GM19397 (cell line): ENCODE measurements around the gene SCNM1.

Experiments used
- ATAC-seq: cut with Tn5 transposase; IDR thresholded peaks from one replicate; pipeline ENCODE4 v1.9.1; 2021; ENCODE audit warnings: mild to moderate bottlenecking, moderate library complexity; ENCODE audit not compliant: unreplicated experiment

SCNM1 gene, protein sequence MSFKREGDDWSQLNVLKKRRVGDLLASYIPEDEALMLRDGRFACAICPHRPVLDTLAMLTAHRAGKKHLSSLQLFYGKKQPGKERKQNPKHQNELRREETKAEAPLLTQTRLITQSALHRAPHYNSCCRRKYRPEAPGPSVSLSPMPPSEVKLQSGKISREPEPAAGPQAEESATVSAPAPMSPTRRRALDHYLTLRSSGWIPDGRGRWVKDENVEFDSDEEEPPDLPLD

DNA sequence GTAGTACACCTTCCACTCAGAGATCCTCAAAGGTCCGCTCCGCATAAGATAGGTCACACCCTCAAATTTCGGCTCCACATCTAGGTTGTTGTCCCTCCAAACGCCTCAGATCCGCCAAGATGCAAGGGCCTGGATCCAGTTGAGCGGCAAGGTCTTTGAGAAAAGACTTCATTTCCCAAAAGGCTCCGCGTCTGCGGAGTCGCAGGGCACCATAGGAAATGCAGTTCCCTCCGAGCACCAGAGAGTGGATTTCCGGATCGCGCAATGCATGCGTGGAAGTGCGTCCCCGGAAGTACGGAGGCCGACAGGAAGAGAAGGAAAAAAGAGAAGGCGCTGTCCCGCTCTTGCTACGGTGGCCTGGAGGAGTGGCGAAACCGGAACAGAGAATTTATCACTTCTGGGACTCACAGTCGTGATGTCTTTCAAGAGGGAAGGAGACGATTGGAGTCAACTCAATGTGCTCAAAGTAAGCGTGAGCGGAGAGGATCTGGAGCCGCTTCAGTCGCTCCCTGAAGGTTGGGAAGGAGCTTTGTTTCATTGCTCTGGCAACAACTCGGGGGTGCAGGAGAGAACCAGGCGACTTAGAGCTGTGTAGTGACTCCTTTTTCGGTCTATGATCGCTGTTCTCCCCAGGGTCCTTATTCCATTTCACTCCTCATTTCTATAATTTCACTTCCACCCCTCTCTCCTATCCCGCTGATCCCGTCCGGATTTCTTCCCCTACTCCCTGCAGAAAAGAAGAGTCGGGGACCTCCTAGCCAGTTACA lies at the start of gene SCNM1, which contains the start of gene LYSMD1:
Gene SCNM1, plus strand, starts transcription at position 407 of the 767 bp plus-strand sequence. Its CDS starts 9 bp downstream, at position 416.
Gene LYSMD1, minus strand, starts transcription at position 165 of the 767 bp plus-strand sequence. CDS start 644 bp downstream, outside the sequence.
- peak; percentile 87 for ATAC-seq

DNA sequence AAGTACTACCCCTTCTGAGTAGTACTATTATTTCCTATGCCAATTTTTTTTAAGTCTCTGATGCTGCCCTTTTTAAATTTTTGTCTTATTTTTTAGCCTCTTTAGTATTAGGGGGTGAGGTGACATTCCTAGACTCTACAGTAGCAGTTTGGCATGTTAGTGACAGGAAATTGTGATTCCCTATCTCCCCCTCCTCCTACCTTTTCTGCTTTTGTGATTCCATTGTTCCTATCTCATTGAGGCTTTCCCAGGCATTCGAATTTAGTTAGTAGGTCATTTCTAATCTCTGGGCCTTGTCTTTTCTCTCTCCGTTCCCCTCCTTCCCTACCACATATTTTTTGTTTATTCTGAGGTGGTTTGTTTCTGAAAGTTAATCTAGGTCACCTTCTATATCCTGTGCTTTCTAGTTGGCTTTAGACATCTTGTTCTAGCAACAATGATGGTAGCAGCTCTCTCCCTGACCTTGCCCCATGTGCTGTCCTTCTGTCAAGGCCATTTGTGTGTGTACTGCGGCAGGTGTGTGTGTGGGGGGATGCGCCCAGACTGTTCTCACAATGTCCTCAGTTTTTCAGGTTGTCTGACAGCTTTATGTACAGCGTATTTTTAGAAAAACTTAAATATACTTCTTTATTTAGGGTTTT lies 41.1 kb upstream of the SCNM1 start:
- no peak for ATAC-seq

DNA sequence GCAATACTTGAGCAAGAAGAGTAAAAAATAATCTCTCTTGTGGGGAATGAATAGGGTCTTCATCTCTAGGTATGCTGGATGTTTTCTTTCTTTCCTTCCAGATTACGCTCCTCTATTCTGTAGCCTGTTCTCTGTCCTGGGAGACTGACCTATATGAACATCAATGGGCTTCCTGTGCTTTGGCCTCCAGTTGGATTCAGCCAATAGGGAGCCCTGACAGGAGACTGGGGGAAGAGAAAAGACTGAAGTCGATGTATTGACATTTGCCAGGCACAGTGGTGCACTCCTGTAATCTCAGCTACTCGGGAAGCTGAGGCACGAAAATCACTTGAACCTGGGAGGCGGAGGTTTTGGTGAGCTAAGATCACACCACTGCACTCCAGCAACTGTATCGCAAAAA lies 37.1 kb upstream of the SCNM1 start:
- ATAC-seq, result no peak

DNA sequence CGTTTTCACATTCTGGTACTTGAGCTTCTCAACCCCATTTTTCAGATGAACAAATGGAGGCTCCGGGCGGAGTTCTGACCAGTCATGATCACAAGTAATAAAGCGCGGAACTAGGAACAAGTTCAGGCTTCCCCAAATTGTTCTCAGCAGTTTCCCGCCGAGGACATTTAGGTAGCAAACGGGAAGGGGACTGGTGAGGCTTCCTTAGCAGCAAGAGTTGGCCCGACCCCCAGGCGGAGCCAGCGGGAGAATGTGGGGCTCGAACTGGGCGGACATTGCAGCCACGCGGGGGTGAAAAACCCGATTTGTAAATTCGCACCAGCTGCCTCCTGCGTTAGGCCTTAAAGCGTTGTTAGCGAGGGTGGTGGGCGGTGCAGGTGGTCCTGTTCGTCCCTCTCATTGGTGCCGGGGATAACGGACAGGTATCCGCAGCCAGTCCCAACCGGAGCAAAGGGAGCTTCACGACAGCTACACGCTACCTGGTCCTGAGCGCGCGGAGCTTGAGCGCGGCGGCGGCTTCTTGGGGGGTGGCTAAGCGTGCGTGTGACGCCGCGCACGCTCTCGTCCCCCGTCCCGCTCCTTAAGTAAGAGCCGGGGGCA lies 34.9 kb upstream of the SCNM1 start:
- peak; percentile 82 for ATAC-seq

DNA sequence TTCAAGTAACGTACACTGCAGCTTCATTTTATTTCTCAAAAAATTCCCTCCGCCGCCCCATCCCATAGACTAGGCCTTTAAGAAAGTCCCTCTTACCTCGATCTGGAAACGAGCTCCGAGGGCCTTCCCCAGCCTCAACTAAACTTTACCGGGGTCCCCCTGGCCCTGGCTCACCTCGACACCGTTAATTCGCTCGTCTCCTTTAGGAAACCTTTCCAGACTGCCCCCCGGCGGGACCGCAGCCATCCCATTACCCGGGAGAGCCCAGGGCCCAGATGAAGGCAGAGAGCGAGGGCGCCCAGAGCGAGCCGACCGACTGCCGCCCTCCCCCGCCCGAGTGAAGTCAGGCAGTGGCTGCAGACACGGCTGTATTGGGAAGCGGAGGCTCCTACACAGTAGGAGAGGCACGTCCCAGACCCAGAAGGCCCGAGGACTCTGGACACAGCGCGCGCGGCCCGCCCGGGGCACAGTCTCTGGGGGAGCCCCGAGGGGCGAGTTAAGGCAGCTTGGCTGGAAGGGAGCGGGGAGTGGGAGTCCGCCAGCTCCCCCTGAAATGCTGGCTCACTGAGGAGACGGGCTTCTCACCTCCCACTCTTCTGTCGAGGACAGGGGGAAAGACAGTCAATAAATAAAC lies 34.1 kb upstream of the SCNM1 start:
- ATAC-seq, result no peak

DNA sequence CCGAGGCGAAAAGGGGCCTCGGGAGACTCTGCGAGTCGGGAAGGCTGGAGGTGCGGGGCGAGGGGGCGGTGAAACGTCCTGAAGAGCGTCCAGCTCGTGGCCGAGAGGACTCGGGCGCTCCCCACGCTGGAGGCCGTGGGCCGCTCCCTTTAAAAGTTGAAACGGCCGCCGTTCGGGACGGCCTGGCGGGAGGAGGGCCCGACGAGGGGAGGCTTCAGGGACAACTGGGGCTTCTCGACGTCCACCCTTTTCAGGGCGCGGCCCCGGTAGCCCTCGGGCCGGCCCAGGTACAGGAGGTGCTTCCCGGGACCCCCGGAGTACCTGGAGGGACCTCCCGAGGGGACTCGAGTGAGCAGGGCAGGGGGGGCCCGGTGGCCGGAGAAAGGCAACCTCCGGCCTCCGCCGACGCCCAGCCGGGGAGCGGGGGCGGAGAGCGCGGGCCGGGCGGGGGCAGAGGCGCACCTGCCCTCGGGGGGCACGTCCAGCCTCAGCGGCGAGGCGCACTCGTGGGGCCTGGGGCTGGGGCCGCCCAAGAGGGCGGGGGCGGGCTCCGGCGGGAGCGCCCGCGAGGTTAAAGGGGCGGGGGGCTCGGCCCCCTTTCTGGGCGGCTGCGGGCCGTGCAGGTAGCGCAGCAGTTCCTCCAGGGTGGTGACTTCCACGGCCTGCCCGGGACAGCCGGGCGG lies 33.5 kb upstream of the SCNM1 start:
- ATAC-seq, result no peak

DNA sequence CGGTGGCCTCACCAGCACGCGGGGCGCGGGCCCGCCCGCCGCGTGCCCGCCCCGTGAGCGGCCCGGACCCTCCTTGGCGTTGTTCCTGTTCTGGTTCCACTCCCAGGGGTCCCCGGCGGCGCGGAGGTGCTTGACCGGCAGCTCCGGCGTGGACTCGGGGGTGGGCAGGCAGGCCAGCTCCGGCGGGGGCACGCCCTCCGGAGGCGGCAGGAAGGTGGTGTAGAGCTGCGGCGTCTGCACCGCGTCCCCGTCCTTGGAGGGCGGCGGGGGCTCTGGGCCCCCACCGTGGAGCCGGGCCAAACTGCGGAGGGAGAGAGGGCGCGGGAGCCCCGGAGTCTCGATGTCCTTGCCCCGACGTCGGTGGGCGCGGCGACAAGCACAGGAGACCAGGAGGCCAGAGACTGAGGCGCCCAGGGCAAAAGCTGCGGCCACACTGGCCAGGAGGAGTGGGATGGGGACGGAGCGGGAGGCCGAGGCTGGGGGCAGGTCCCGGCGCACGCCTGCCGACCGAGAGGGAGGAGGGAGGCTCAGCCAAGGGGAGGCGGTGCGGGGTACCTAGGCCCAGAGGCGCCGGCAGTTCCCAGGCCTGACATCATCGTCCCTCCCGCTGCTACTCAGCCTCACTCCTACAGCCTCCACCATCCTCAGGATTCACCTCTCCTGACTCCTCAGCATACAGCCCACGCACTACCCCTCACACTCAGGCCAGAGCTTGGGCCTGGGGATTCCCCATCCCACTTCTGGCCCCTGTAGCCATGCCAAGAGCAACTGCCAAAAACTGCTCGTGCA lies 32.7 kb upstream of the SCNM1 start:
- ATAC-seq, result no peak

DNA sequence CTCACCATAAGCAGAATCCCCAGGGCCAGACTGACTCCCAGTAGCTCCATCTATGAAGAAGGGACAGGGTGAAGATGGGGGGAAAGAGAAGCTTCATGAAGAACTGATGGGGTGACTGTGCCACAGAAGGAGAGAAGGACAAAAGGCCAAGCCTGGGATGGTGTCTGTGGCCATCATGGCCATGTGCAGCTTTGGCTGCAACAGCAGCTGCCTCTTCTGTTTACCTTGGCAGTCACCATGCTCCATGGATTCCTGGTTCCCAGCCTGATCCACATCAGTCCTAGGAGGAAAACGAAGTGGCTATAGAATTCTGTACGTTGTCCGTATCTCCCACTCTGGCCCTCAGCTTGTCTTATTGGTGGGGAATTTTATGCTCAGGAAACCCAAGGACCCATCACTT lies 31.5 kb upstream of the SCNM1 start:
- ATAC-seq, result no peak

DNA sequence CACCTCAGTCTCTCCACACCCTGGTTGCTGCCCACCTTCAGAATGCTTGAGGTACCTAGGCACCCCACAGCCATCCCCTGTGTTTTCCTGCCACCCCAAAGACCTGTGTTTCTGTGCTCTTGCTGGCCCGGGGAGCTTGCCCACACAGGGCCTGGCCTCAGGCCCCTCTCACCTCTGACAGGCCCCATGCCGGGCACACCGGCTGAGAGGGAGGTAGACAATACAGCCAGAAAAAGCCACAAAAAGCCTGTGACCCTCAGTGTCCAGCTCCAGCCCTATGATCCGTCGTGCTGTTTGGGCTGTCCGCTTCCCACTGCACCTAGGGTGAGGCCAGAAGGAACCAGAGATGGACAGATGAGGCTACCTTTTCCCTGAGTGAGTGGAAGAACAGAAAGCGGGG lies 31.0 kb upstream of the SCNM1 start:
- ATAC-seq, result no peak

DNA sequence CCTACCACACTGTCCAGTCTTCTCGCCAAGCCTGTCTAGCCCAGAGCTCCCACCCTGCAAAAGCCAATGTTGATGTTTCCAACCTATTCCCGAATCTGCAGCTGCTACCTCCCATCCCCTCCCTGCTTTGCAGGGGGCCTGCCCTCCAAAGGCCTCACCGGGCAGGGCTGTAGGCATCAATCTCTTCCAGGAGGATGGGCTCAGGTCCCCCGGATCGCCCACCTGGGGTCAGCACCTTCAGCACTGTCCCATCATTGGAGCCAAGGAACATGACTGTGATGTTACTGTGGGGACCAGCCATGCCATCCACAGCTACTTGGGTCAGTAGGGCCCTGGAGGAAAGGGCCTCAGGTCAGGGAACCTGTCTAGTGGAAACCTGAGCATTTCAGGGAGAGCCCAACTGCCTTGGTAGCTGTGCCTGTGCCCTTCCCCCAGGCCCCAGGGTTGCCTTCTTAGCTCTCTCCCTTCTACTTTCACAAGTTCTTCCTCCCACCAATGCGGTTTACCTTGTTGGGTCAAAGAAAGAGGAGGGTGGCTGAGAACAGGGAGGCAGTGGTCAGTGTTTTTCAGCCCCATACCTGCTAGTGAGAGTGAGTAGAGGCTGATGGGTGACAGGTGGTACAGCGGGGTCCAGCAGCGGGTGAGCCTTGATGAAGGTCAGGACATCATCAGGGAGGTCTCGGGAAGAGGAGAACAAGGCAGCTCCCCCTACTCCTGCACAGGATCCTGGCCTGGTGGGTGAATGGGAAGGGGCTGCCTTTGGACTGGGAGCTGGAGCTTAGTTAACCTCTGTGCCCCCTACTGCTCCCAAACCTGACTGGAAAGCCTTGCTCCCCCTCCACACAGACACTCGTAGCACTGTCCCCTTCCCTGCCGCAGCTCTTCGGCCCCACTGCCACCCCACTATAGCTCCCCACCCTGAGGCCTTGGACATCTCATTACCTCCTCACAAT lies 30.2 kb upstream of the SCNM1 start:
- no peak for ATAC-seq

DNA sequence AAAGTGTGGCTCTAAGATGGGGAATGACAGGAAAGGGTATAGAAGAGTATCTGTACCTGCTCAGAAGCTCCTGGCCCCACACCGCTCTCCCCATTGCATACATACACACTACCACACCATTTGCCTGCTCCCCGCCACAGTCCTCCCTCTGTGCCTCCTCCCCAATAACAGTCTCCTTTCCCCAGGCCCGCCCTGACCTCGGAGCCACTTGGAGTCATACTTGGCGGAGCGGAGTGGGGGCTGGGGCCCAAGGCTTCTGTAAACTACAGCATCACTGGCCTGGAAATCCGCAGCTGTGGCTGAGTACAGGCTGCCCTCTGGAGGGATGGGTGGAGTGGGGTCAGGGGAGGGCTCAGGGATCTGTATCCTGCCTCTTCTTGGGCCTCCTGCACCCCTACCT lies 28.2 kb upstream of the SCNM1 start:
- no peak for ATAC-seq

DNA sequence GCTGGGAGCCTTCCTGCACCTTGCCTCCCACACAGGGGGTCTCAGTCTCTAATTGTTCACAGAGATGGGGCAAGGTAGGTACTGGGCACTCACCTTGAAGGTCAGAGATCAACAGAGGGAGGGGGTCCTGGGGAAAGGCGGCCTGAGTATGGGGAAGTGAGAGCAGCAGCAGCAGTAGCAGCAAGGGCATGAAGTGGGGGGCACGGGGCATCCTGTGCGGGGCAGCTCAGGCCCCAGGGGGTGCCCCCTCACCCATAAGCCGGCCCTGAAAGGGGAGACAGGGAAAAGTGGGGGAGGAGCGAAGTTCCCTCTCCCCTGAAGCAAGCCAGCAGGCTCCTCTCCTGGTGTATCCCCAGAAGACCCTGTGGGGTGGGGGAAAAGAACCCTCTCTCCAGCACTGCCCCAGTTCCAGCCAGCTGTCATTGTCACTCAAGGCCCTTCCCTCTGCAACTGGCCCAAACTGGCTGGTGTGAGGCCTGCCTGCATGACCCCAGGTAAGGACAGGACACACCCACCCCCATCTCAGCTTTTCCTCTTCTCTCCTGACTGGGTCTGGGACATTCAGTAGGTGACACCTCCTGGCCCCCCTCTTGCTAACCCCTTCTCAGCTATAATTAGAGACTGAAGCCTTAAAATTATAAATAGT lies 23.4 kb upstream of the SCNM1 start:
- no peak for ATAC-seq

DNA sequence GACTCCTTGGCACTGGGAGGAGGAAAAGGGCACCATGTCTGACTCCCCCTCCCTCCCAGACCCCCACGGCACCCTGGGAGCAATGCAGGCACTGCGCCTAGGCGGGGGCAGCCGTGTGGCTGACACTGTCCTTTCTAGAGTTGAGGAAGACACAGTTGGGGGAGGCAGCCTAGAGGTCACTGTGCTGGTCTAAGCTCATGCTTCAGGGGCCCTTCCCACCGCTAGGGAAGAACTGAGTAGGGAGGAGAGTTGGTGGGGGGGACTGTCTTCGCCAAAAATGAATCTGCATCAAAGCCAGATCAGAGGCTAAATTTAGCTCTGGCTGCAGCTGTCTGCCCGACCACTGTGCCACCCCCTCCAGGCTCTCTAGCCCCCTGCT lies 22.9 kb upstream of the SCNM1 start:
- no peak for ATAC-seq

DNA sequence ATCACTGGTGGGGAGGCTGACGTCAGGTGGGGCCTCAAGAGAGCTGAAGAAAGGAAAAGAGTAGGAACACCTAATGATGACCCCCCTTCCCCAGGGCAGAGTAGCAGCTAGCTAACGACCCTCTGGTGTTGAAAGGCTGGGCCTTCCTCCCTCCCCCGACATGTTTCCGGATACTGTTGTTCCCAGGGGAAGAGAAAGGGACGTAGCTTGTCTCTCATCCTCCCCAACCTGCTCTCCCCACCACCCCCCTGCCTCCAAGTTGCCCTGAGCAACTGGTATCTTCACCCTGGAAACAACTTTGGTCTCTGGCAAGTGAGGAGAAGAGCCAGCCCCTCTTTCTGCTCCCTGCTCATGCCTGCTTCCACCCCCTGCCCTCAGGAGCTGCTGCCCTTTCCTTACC lies 22.0 kb upstream of the SCNM1 start:
- no peak for ATAC-seq

DNA sequence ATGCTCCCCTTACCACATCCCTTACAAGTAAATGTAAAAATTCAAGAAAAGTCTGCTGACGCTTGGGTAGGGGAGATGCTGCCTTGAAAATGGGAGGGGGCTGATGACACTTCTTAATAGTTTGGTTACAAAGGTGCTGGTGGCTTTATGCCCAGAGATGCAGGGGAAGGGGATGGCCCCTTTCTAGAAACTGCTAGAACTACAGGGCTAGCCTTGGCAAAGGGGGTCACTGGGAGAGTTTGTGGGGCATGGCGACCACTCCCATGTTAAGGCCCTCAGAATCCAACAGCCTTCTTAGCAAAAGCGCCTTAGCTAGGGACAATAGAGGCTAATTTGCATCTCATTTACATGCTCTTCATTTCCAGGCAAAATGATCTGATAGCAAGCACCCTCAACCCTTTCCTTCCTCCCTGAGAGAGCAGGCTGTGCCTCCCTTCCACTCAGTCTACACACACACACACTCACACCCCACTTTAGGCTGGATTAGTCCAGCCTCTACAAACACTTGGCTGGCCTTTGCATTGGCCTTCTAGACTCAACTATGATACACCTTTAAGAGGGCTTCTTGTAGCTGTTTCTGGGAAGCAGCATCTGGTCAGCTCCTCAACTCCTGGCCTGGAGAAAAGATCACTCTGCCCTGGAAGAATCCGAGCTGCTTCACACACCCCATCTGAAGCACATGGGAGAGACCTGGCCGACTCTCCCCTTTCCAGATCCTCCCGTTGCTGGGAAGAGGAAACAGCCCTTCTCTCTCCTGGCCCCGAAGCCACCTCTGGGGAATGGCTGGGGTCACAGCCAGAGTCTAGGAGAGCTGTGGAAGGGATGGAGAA lies 21.3 kb upstream of the SCNM1 start:
- no peak for ATAC-seq

DNA sequence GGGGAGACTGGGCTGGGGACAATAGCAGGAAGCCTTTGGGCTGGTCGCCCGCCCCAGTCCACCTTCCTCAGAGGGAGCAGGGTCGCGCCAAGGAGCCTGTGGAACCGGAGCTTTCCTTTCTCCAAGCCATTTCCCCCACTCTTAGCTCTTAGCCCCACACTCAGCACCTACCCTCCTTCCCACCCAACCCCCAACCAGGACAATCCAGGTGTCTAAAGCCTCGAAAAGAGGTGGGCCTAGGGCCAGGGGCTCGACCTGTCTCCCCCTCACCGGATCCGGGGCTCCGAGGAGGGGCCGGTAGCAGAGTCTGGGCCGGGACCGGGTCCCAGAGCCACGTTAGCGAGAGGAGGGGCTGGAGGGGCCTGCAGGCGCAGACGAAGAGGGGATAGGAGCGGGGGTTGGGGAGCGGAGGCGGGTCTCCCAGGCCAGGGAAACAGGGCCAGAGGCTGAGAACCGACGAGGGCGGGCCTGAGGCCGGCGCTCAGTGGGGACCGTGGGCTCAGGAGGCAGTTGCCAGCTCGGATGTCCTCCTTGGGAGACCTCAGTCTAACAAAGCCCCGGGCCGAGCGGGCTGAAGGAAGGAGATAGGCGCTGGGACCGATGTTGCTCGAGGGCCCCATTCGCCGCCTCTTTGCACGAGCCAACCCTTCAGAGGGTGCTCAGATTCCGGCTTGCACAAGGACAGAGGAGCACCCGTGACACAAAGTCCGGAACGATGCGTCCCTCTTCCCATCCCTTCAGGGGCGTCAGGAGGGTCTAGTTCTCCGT lies 20.5 kb upstream of the SCNM1 start:
- no peak for ATAC-seq

DNA sequence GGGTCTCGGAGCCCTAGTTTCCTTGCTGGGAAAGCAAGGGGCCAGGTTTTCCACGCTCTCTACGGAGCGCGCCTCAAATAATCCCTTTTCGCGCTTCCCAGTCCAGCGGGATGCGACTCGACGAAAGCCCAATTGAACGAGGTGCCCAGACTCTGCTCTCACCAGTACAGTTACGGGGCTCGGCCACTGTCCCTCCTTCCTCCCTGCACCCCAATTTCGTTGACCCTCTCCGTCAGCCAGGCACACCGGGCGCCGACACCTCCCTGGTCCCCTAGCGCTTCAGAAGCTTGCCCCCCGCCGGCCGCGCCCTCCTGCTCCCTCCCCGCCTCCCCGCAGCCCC lies 19.9 kb upstream of the SCNM1 start:
- peak; percentile 8 for ATAC-seq
